CD8-positive, alpha-beta memory T cell (primary cell): ENCODE data around the gene HMCES. TPM values are rescaled to one million over a fixed set of nuclear protein-coding genes. Genes with fewer than 3 reads are reported as not detected.

Experiments
- polyA plus RNA-seq: library from polyadenylated mRNA; unstranded; fragments of 300-500 nt; fragmentation: Illumina TruSeq; gene quantifications from one replicate; pipeline ENCODE4 v1.2.3, GENCODE V29; 2021
- total RNA-seq, 2 experiments: library from RNA; stranded (reverse); gene quantifications; one replicate each; pipeline ENCODE4 v1.2.3, GENCODE V29; 2021

Gene HMCES
- total and polyA plus RNA-seq, 3 experiments from 2014 or later, result 64.3 to 97.9 (median 64.6) TPM

Other genes starting within 250 kb of the HMCES start
- gene GP9, start 218.1 kb upstream of the HMCES start, total RNA-seq, result not detected
- not detected for gene GP9, start 218.1 kb upstream of the HMCES start, polyA plus RNA-seq
- gene RAB43, start 157.1 kb upstream of the HMCES start, total RNA-seq, result 10 to 100 TPM; 22.9 to 28.6 TPM
- 14.9 TPM for gene RAB43, start 157.1 kb upstream of the HMCES start, polyA plus RNA-seq
- gene ISY1, start 117.8 kb upstream of the HMCES start, total RNA-seq, result 10 to 100 TPM; 84.6 to 94.7 TPM
- 91.6 TPM for gene ISY1, start 117.8 kb upstream of the HMCES start, polyA plus RNA-seq
- 100 to 1,000 TPM; 474 to 487 TPM for gene CNBP, start 95.0 kb upstream of the HMCES start, total RNA-seq
- 931 TPM for gene CNBP, start 95.0 kb upstream of the HMCES start, polyA plus RNA-seq
- 100 to 1,000 TPM; 134 to 136 TPM for gene COPG1, start 29.3 kb upstream of the HMCES start, total RNA-seq
- 101 TPM for gene COPG1, start 29.3 kb upstream of the HMCES start, polyA plus RNA-seq
- gene EFCAB12, start 149.8 kb downstream of the HMCES start, total RNA-seq, result under 1 TPM; 0.39 to 0.40 TPM
- 0.21 TPM for gene EFCAB12, start 149.8 kb downstream of the HMCES start, polyA plus RNA-seq
- gene MBD4, start 161.1 kb downstream of the HMCES start, total RNA-seq, result 10 to 100 TPM; 48.0 to 48.1 TPM
- gene MBD4, start 161.1 kb downstream of the HMCES start, polyA plus RNA-seq, result 33.2 TPM
- gene IFT122, start 161.4 kb downstream of the HMCES start, total RNA-seq, result 10 to 100 TPM; 16.4 to 16.5 TPM
- gene IFT122, start 161.4 kb downstream of the HMCES start, polyA plus RNA-seq, result 4.3 TPM
- not detected for gene RHO, start 249.8 kb downstream of the HMCES start, total RNA-seq
- not detected for gene RHO, start 249.8 kb downstream of the HMCES start, polyA plus RNA-seq